GM19463 (cell line): ENCODE results near the gene SEMA4D.
A peak's percentile ranks its signal among the peaks of the same experiment; 100 is the strongest.
"Not testable (repeated sequence)": the region's sequence is repeated elsewhere in the genome, so short reads cannot be mapped to it uniquely, and the experiment has no call there.

Experiments used
- ATAC-seq: cut with Tn5 transposase; IDR thresholded peaks from one replicate; pipeline ENCODE4 v1.9.1; 2021; ENCODE audit warnings: mild to moderate bottlenecking, moderate library complexity; ENCODE audit not compliant: unreplicated experiment

SEMA4D gene

GRCh38 chr9:89482056-89482851 is 15.7 kb downstream of the SEMA4D start:
- no peak for ATAC-seq

- ATAC-seq = no peak
These were observed 16.4 kb downstream of the SEMA4D start for GRCh38 chr9:89481538-89481915.

- no peak for ATAC-seq
These were observed 16.9 kb downstream of the SEMA4D start for GRCh38 chr9:89480825-89481537.

GRCh38 chr9:89480372-89480771 is 17.5 kb downstream of the SEMA4D start:
- not testable (repeated sequence) for ATAC-seq

GRCh38 chr9:89479669-89480011 is 18.3 kb downstream of the SEMA4D start:
- not testable (repeated sequence) for ATAC-seq

- ATAC-seq = no peak
These were observed 18.9 kb downstream of the SEMA4D start for GRCh38 chr9:89478821-89479668.

- no peak for ATAC-seq
These were observed 19.9 kb downstream of the SEMA4D start for GRCh38 chr9:89477811-89478630.

GRCh38 chr9:89477384-89477783 is 20.5 kb downstream of the SEMA4D start:
- no peak for ATAC-seq

GRCh38 chr9:89476546-89476945 is 21.4 kb downstream of the SEMA4D start:
- ATAC-seq = no peak

- ATAC-seq = no peak
These were observed 21.9 kb downstream of the SEMA4D start for GRCh38 chr9:89475891-89476440.

- ATAC-seq = no peak
These were observed 23.0 kb downstream of the SEMA4D start for GRCh38 chr9:89474939-89475338.

- ATAC-seq = peak; percentile 46
These were observed 24.0 kb downstream of the SEMA4D start for GRCh38 chr9:89473762-89474469.

GRCh38 chr9:89471796-89472320 is 26.1 kb downstream of the SEMA4D start:
- ATAC-seq = not testable (repeated sequence)

GRCh38 chr9:89471390-89471789 is 26.5 kb downstream of the SEMA4D start:
- no peak for ATAC-seq

- no peak for ATAC-seq
These were observed 27.6 kb downstream of the SEMA4D start for GRCh38 chr9:89470224-89470839.

- ATAC-seq = no peak
These were observed 28.9 kb downstream of the SEMA4D start for GRCh38 chr9:89469003-89469402.

- no peak for ATAC-seq
These were observed 29.5 kb downstream of the SEMA4D start for GRCh38 chr9:89468281-89468960.

GRCh38 chr9:89467278-89467625 is 30.7 kb downstream of the SEMA4D start:
- peak; percentile 7 for ATAC-seq
